ENCODE measurements around the gene PAGE1.

GRCh38 chrX:49701323-49701722, 5.5 kb upstream of the PAGE1 start:
- TF ChIP-seq CTCF (conservative IDR thresholded peaks at IDR 0.05; ENCODE audit: low read depth, low read length) (no peak), EZH2 (IDR thresholded peaks at IDR 0.05; ENCODE audit: borderline replicate concordance, low read depth, low read length, poor library complexity, severe bottlenecking) (no peak)
